ENCODE data around the gene EPB41L3. TPM values are rescaled to one million over a fixed set of nuclear protein-coding genes. Genes with fewer than 3 reads are reported as not detected.

EPB41L3 gene
- total RNA-seq, 1 donor from 2014 or later: 90.9 TPM

- H3K36me3 ChIP-seq: no peaks in the 10 kb centered on the region
- intact Hi-C loops (cut with DNase I): no loop called here
- H3K4me1 ChIP-seq: no peaks in the 10 kb centered on the region
- no peaks in the 10 kb centered on the region for H3K9me3 ChIP-seq
- H3K27me3 ChIP-seq: no peaks in the 10 kb centered on the region
- H3K27ac ChIP-seq: no peak overlapping the region
- DNase-seq (ENCODE audit: low spot score in 2 of 2): no peak
- no peak for TF ChIP-seq CTCF (IDR thresholded peaks at IDR 0.05)
- H3K4me3 ChIP-seq: no peak overlapping the region
Observed at GRCh38 chr18:5425721-5426120, 118.1 kb downstream of the EPB41L3 start.

- Histone ChIP-seq H3K27ac (no peak overlapping the region), H3K36me3 (no peaks in the 10 kb centered on the region), H3K4me1 (no peaks in the 10 kb centered on the region), H3K27me3 (no peaks in the 10 kb centered on the region), H3K4me3 (no peak overlapping the region), H3K9me3 (no peaks in the 10 kb centered on the region)
- no peak for DNase-seq (ENCODE audit: low spot score in 2 of 2)
- TF ChIP-seq CTCF (IDR thresholded peaks at IDR 0.05): no peak
- intact Hi-C loops (cut with DNase I): no loop called here
Observed at GRCh38 chr18:5424903-5425664, 118.7 kb downstream of the EPB41L3 start.

GRCh38 chr18:5422626-5423025 is 121.2 kb downstream of the EPB41L3 start:
- Histone ChIP-seq H3K36me3 (no peaks in the 10 kb centered on the region), H3K27me3 (no peaks in the 10 kb centered on the region), H3K9me3 (no peaks in the 10 kb centered on the region), H3K4me3 (no peak overlapping the region), H3K4me1 (no peaks in the 10 kb centered on the region), H3K27ac (no peak overlapping the region)
- intact Hi-C loops (cut with DNase I): no loop called here
- TF ChIP-seq CTCF (IDR thresholded peaks at IDR 0.05): no peak
- no peak for DNase-seq (ENCODE audit: low spot score in 2 of 2)

- Histone ChIP-seq H3K4me1 (no peaks in the 10 kb centered on the region), H3K27ac (no peak overlapping the region), H3K4me3 (no peak overlapping the region), H3K27me3 (no peaks in the 10 kb centered on the region), H3K9me3 (no peaks in the 10 kb centered on the region), H3K36me3 (no peaks in the 10 kb centered on the region)
- DNase-seq (ENCODE audit: low spot score in 2 of 2): no peak
- intact Hi-C loops (cut with DNase I): no loop called here
- TF ChIP-seq CTCF (IDR thresholded peaks at IDR 0.05): no peak
Observed at GRCh38 chr18:5421981-5422380, 121.8 kb downstream of the EPB41L3 start.

- Histone ChIP-seq H3K4me3 (no peak overlapping the region), H3K27me3 (no peaks in the 10 kb centered on the region), H3K36me3 (no peaks in the 10 kb centered on the region), H3K9me3 (no peaks in the 10 kb centered on the region), H3K27ac (no peak overlapping the region), H3K4me1 (no peaks in the 10 kb centered on the region)
- DNase-seq (ENCODE audit: low spot score in 2 of 2): peak; percentile 21 to 66
- intact Hi-C loops (cut with DNase I): no loop called here
- no peak for TF ChIP-seq CTCF (IDR thresholded peaks at IDR 0.05)
Observed at GRCh38 chr18:5420906-5421305, 122.9 kb downstream of the EPB41L3 start.
